OCI-LY1 (cell line): ENCODE results near the gene BOLA2B.
A peak's percentile ranks its signal among the peaks of the same experiment; 100 is the strongest.

Experiments
- H2AFZ ChIP-seq: fragments of 200-600 bp; sonication (generic), shearing (Covaris generic); 2 replicates; pipeline ENCODE4 v1.6.0; 2014; ENCODE audit warnings: antibody characterized with exemption, mild to moderate bottlenecking, low read length
- H3F3A ChIP-seq: fragments of 200-600 bp; sonication (generic), shearing (Covaris generic); 2 replicates; pipeline ENCODE4 v1.6.0; 2014; ENCODE audit warnings: mild to moderate bottlenecking, antibody characterized with exemption, low read length, moderate library complexity; ENCODE audit not compliant: insufficient read depth
- H3K27ac ChIP-seq: fragments of 200-600 bp; sonication (generic); 2 replicates; pipeline ENCODE4 v1.5.1; 2014; ENCODE audit warnings: low read length, mixed run types, mild to moderate bottlenecking, low read depth; ENCODE audit not compliant: poor library complexity, severe bottlenecking
- H3K27me3 ChIP-seq: fragments of 200-600 bp; sonication (generic); 2 replicates; pipeline ENCODE4 v1.6.0; 2014; ENCODE audit warnings: antibody characterized with exemption, mild to moderate bottlenecking, low read length, moderate library complexity; ENCODE audit not compliant: insufficient read depth
- H3K36me3 ChIP-seq: fragments of 200-600 bp; sonication (generic); 2 replicates; pipeline ENCODE4 v1.6.1; 2014; ENCODE audit warnings: mild to moderate bottlenecking, antibody characterized with exemption, low read length, moderate library complexity, mixed read lengths; ENCODE audit not compliant: insufficient read depth
- H3K4me1 ChIP-seq: fragments of 200-600 bp; sonication (generic); 2 replicates; pipeline ENCODE4 v1.5.1; 2014; ENCODE audit warnings: mild to moderate bottlenecking, low read length, moderate library complexity; ENCODE audit not compliant: insufficient read depth, severe bottlenecking
- H3K4me2 ChIP-seq: fragments of 200-600 bp; sonication (generic), shearing (Covaris generic); 2 replicates; pipeline ENCODE4 v1.6.1; 2014; ENCODE audit warnings: low read length
- H3K4me3 ChIP-seq: fragments of 200-600 bp; sonication (generic); 2 replicates; pipeline ENCODE4 v1.5.1; 2014; ENCODE audit warnings: low read length, low read depth, mild to moderate bottlenecking, mixed read lengths; ENCODE audit not compliant: poor library complexity, severe bottlenecking
- H3K79me2 ChIP-seq: fragments of 200-600 bp; shearing (Covaris generic); 2 replicates; pipeline ENCODE4 v1.6.1; 2016; ENCODE audit warnings: mixed run types, low read length, mixed read lengths; ENCODE audit not compliant: insufficient read depth
- H3K9ac ChIP-seq: fragments of 200-600 bp; sonication (generic), shearing (Covaris generic); 2 replicates; pipeline ENCODE4 v1.6.1; 2014; ENCODE audit warnings: mild to moderate bottlenecking, low read length, mixed read lengths
- H3K9me2 ChIP-seq: fragments of 200-600 bp; sonication (generic), shearing (Covaris generic); 2 replicates; pipeline ENCODE4 v1.6.1; 2014; ENCODE audit warnings: low read depth, mild to moderate bottlenecking, low read length, mixed read lengths
- H3K9me3 ChIP-seq: fragments of 200-600 bp; shearing (Covaris generic); 2 replicates; pipeline ENCODE4 v1.6.1; 2014; ENCODE audit warnings: low read length, mixed read lengths
- H4K20me1 ChIP-seq: fragments of 200-600 bp; sonication (generic), shearing (Covaris generic); 2 replicates; pipeline ENCODE4 v1.6.0; 2016; ENCODE audit warnings: mild to moderate bottlenecking, low read length; ENCODE audit not compliant: insufficient read depth
- CTCF ChIP-seq: fragments of 200-600 bp; sonication (generic), shearing (Covaris generic); IDR thresholded peaks from 2 replicates; pipeline ENCODE4 v1.5.1; 2017; ENCODE audit warnings: mild to moderate bottlenecking, antibody characterized with exemption, low read length, moderate library complexity, mixed read lengths
- EZH2 ChIP-seq: fragments of 200-600 bp; sonication (generic), shearing (Covaris generic); IDR thresholded peaks from 2 replicates; pipeline ENCODE4 v1.8.0; 2017; ENCODE audit warnings: borderline replicate concordance, mixed run types, mild to moderate bottlenecking, antibody characterized with exemption, low read length, moderate library complexity, mixed read lengths

BOLA2B gene

GRCh38 chr16:30187971-30188561 is 5.4 kb downstream of the BOLA2B start:
- Histone ChIP-seq H3K9me2 (no peaks in the 10 kb centered on the region), H3K36me3 (peaks cover 40% of the 10 kb centered on the region), H3K4me3 (no peak overlapping the region), H3K4me1 (peaks cover 31% of the 10 kb centered on the region), H3F3A (no peaks in the 10 kb centered on the region), H3K9ac (no peak overlapping the region), H3K27me3 (no peaks in the 10 kb centered on the region), H3K27ac (no peak overlapping the region), H3K79me2 (no peaks in the 10 kb centered on the region), H3K9me3 (no peaks in the 10 kb centered on the region), H3K4me2 (no peak overlapping the region), H4K20me1 (no peaks in the 10 kb centered on the region), H2AFZ (no peak overlapping the region)
- TF ChIP-seq EZH2 = no peak

GRCh38 chr16:30187556-30187865 is 6.0 kb downstream of the BOLA2B start:
- Histone ChIP-seq H3K9me2 (no peaks in the 10 kb centered on the region), H4K20me1 (no peaks in the 10 kb centered on the region), H3K4me2 (peak overlapping the region; percentile 80; the same call in 1 of the 2 replicates), H3K36me3 (peaks cover 40% of the 10 kb centered on the region), H3K9me3 (no peaks in the 10 kb centered on the region), H3K4me1 (peaks cover 35% of the 10 kb centered on the region), H3K79me2 (no peaks in the 10 kb centered on the region), H3K27me3 (no peaks in the 10 kb centered on the region), H3K9ac (no peak overlapping the region), H3K27ac (peak overlapping the region; percentile 98), H3F3A (no peaks in the 10 kb centered on the region), H3K4me3 (no peak overlapping the region), H2AFZ (no peak overlapping the region)
- TF ChIP-seq EZH2 = no peak
- no peak for TF ChIP-seq CTCF

GRCh38 chr16:30186782-30187555 is 6.5 kb downstream of the BOLA2B start:
- Histone ChIP-seq H3K9me2 (no peaks in the 10 kb centered on the region), H3K4me2 (peak overlapping the region; percentile 80), H2AFZ (no peak overlapping the region), H3K4me1 (peaks cover 37% of the 10 kb centered on the region), H3K27ac (peak overlapping the region; percentile 98), H3K9ac (peak overlapping the region; percentile 97), H4K20me1 (no peaks in the 10 kb centered on the region), H3F3A (no peaks in the 10 kb centered on the region), H3K27me3 (no peaks in the 10 kb centered on the region), H3K79me2 (no peaks in the 10 kb centered on the region), H3K36me3 (peaks cover 40% of the 10 kb centered on the region), H3K4me3 (peak overlapping the region; percentile 87), H3K9me3 (no peaks in the 10 kb centered on the region)
- peak; percentile 97 for TF ChIP-seq CTCF
- TF ChIP-seq EZH2 = no peak

- Histone ChIP-seq H3K4me3 (peak overlapping the region; percentile 87), H3K27me3 (no peaks in the 10 kb centered on the region), H3K27ac (peak overlapping the region; percentile 98)
Measured at GRCh38 chr16:30186444-30186781, 7.1 kb downstream of the BOLA2B start.

More at GRCh38 chr16:30186444-30186781, 7.1 kb downstream of the BOLA2B start:
- TF ChIP-seq EZH2 = no peak
- no peak for TF ChIP-seq CTCF
- H3K4me1 ChIP-seq = peaks cover 37% of the 10 kb centered on the region
- no peaks in the 10 kb centered on the region for H4K20me1 ChIP-seq
- no peaks in the 10 kb centered on the region for H3K9me3 ChIP-seq
- H3F3A ChIP-seq = no peaks in the 10 kb centered on the region
- H3K9ac ChIP-seq = peak overlapping the region; percentile 97
- no peak overlapping the region for H2AFZ ChIP-seq
- peaks cover 40% of the 10 kb centered on the region for H3K36me3 ChIP-seq
- H3K4me2 ChIP-seq = peak overlapping the region; percentile 80
- no peaks in the 10 kb centered on the region for H3K79me2 ChIP-seq
- no peaks in the 10 kb centered on the region for H3K9me2 ChIP-seq
